ENCODE results near the gene NPHP4. TPM values are rescaled to one million over a fixed set of nuclear protein-coding genes. Genes with fewer than 3 reads are reported as not detected.

NPHP4 gene
- total and polyA plus RNA-seq, 2 donors: 5.1 to 6.8 TPM

DNA sequence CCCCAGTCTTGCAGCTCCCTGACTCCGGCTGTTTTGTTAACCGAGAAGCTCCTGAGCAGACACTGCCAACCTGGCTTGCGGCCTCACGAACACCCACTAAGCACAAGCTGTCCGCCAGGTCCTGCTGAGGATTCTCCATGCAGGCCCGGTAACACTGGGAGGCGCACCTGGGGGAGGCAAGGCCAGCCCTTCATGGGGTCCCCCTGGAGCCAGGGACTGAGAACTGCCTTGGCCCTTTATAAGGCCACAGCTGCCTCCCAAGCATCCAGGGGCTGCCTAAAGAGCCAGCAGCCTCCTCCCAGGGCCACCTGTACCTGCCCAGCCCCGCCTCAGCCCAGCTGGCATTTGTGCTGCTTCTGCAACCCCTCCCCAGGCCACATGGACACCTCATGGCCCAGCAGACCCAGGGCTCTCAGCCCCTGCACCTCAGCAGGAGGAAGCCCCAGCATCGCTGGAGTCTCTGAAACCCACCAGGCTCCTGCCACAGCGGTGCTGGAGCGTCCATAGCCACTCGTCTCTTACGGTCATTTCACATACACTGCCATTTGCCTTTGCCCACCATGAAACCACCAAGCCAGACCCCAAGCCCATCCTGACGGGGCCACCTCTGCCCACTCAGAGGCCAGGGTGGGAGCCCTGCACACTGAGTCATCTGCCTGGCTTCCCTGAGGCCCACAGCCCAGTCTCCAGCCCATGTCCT is 82.5 kb downstream of the NPHP4 start:
- 96% methylated on average over 14 of the region's 14 CpGs for WGBS
- H3K4me3 ChIP-seq (ENCODE audit: low read depth, low read length): no peak overlapping the region
- no peak for DNase-seq (ENCODE audit: extremely low spot score)

GRCh38 chr1:5908461-5909375 is 83.5 kb downstream of the NPHP4 start:
- no peaks in the 10 kb centered on the region for H3K4me1 ChIP-seq (ENCODE audit: insufficient read depth)
- no peak for DNase-seq (ENCODE audit: extremely low spot score)
- H3K4me3 ChIP-seq (ENCODE audit: low read depth, low read length): no peak overlapping the region
- 96% methylated on average over 35 of the region's 35 CpGs for WGBS
- H3K27ac ChIP-seq (ENCODE audit: low read depth): no peak overlapping the region
- H3K36me3 ChIP-seq (ENCODE audit: insufficient read depth): no peaks in the 10 kb centered on the region

More for the DNA sequence above, 82.5 kb downstream of the NPHP4 start:
- Histone ChIP-seq H3K36me3 (ENCODE audit: insufficient read depth) (no peaks in the 10 kb centered on the region), H3K4me1 (ENCODE audit: insufficient read depth) (no peaks in the 10 kb centered on the region), H3K27ac (ENCODE audit: low read depth) (no peak overlapping the region)

- Histone ChIP-seq H3K36me3 (ENCODE audit: insufficient read depth) (no peaks in the 10 kb centered on the region), H3K27ac (ENCODE audit: low read depth) (no peak overlapping the region), H3K4me3 (ENCODE audit: low read depth, low read length) (no peak overlapping the region), H3K4me1 (ENCODE audit: insufficient read depth) (no peaks in the 10 kb centered on the region)
- 97% methylated on average over 8 of the region's 8 CpGs for WGBS
- DNase-seq (ENCODE audit: extremely low spot score): no peak
These were observed 84.3 kb downstream of the NPHP4 start for GRCh38 chr1:5907966-5908365.

DNA sequence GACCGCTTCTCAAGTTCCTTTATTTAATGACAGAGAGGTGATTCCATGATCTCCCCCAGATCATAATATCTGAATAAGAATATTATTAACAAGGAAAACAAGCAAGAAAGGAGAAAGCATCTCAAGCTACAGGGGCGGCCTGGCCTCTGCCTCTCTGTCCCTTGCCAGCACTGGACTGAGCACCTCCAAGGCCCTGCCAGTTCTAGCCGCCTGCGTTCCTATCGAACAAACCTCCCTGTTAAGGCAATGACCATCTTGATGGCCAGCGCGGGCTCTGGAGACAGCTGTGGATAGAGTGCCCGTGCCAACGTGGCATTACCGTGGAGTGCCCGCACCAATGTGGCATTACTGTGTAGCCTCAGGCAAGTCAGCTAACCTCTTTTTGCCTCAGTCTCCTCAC is 84.8 kb downstream of the NPHP4 start:
- Histone ChIP-seq H3K36me3 (ENCODE audit: insufficient read depth) (no peaks in the 10 kb centered on the region), H3K27ac (ENCODE audit: low read depth) (no peak overlapping the region), H3K4me3 (ENCODE audit: low read depth, low read length) (no peak overlapping the region), H3K4me1 (ENCODE audit: insufficient read depth) (no peaks in the 10 kb centered on the region)
- WGBS: 95% methylated on average over 11 of the region's 11 CpGs
- DNase-seq (ENCODE audit: extremely low spot score): no peak

GRCh38 chr1:5906966-5907365 is 85.3 kb downstream of the NPHP4 start:
- no peaks in the 10 kb centered on the region for H3K36me3 ChIP-seq (ENCODE audit: insufficient read depth)
- H3K27ac ChIP-seq (ENCODE audit: low read depth): no peak overlapping the region
- DNase-seq (ENCODE audit: extremely low spot score): no peak
- H3K4me3 ChIP-seq (ENCODE audit: low read depth, low read length): no peak overlapping the region
- WGBS: 94% methylated on average over 12 of the region's 12 CpGs
- H3K4me1 ChIP-seq (ENCODE audit: insufficient read depth): no peaks in the 10 kb centered on the region

DNA sequence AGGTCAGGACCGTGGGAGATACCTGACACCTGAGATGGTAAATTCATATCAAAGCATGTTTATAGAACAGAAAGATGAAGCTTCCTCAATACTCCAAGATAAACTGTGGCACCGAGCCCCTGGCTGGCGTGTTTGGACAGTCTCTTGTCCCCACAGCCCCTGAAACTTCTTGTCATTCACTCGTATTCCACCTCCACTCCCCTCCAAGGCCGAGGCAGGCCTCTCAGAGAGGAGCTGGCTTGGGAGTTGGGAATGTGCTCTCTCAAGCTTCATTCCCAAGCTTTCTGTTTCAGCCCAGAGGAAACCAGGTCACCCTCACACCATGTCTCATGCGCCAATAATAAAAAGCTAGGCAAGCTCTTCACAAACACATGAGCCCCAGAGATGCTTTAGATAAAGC is 86.1 kb downstream of the NPHP4 start:
- 90% methylated on average over 6 of the region's 6 CpGs for WGBS
- Histone ChIP-seq H3K36me3 (ENCODE audit: insufficient read depth) (no peaks in the 10 kb centered on the region), H3K4me1 (ENCODE audit: insufficient read depth) (no peaks in the 10 kb centered on the region), H3K4me3 (ENCODE audit: low read depth, low read length) (no peak overlapping the region), H3K27ac (ENCODE audit: low read depth) (no peak overlapping the region)
- no peak for DNase-seq (ENCODE audit: extremely low spot score)

DNA sequence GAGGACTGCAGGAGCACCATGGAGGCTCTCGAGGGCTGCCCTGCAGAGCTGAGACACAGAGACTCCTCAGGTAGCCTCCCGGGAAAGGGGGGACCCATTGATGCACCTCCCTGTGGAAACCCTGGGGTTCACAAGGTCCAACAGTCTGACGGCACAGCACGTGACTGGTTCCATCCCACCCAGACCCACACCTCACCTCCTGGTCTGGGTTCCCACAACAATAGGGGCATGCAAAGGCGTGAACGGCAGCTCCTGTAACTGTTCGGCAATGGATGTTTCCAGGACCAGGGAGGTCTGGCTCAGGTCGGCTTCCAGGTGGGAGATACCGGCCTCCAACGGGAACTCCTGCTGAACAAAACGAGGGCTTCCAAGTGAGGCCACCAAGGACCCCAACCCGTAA is 86.8 kb downstream of the NPHP4 start:
- Histone ChIP-seq H3K4me1 (ENCODE audit: insufficient read depth) (no peaks in the 10 kb centered on the region), H3K36me3 (ENCODE audit: insufficient read depth) (no peaks in the 10 kb centered on the region), H3K4me3 (ENCODE audit: low read depth, low read length) (no peak overlapping the region), H3K27ac (ENCODE audit: low read depth) (no peak overlapping the region)
- no peak for DNase-seq (ENCODE audit: extremely low spot score)
- 92% methylated on average over 12 of the region's 12 CpGs for WGBS

DNA sequence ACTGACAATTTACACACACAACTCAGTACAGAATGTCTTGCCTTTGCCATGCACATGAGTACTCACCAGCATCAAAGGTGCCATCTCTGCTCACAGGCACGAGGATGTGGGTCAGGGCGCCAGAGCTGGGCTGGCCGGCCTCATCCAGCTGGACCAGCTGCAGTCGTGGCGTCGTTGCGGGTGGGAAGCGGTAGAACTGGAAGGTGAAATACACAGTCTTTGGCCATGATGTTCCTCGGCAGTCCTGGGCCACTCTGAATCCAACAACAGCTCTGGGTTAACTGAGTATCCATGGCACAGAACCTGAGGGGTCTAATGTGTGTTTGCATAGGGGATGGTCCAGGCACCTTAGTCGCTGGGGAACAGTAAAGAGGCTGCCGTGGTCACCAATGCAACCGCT is 87.7 kb downstream of the NPHP4 start:
- 90% methylated on average over 12 of the region's 12 CpGs for WGBS
- no peak overlapping the region for H3K27ac ChIP-seq (ENCODE audit: low read depth)
- no peak overlapping the region for H3K4me3 ChIP-seq (ENCODE audit: low read depth, low read length)
- no peak for DNase-seq (ENCODE audit: extremely low spot score)
- no peaks in the 10 kb centered on the region for H3K4me1 ChIP-seq (ENCODE audit: insufficient read depth)
- H3K36me3 ChIP-seq (ENCODE audit: insufficient read depth): no peaks in the 10 kb centered on the region

- DNase-seq (ENCODE audit: extremely low spot score): no peak
These were observed 88.5 kb downstream of the NPHP4 start for GRCh38 chr1:5903680-5904079.

DNA sequence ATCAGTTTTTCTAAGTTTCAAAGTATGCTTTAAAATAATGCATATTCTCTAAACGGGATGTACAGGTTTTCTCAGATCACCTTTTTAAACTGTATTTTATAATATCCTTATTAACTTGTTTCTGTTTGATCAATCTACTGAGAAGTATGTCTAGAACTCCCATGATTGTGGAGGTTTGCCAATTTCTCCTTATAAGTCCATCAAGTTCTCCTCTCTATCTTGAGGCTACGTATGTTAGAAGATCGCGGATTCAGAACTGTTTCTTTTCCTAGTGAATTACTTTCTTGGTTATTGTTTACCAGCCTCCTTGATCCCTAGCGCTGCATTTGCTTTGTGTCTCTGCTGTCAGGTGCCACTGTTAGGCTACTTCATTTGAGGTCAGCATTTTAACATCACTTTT is 89.2 kb downstream of the NPHP4 start:
- 93% methylated on average over 5 of the region's 5 CpGs for WGBS
- no peaks in the 10 kb centered on the region for H3K36me3 ChIP-seq (ENCODE audit: insufficient read depth)

More at GRCh38 chr1:5903680-5904079, 88.5 kb downstream of the NPHP4 start:
- Histone ChIP-seq H3K27ac (ENCODE audit: low read depth) (no peak overlapping the region), H3K4me3 (ENCODE audit: low read depth, low read length) (no peak overlapping the region), H3K36me3 (ENCODE audit: insufficient read depth) (no peaks in the 10 kb centered on the region), H3K4me1 (ENCODE audit: insufficient read depth) (no peaks in the 10 kb centered on the region)
- 98% methylated on average over 8 of the region's 8 CpGs for whole genome bisulfite sequencing

GRCh38 chr1:5901841-5902240 is 90.4 kb downstream of the NPHP4 start:
- no peak overlapping the region for H3K4me3 ChIP-seq (ENCODE audit: low read depth, low read length)
- no peak for DNase-seq (ENCODE audit: extremely low spot score)
- no peaks in the 10 kb centered on the region for H3K4me1 ChIP-seq (ENCODE audit: insufficient read depth)
- 74% methylated on average over 2 of the region's 2 CpGs for WGBS
- no peak overlapping the region for H3K27ac ChIP-seq (ENCODE audit: low read depth)
- no peaks in the 10 kb centered on the region for H3K36me3 ChIP-seq (ENCODE audit: insufficient read depth)

More for the DNA sequence above, 89.2 kb downstream of the NPHP4 start:
- Histone ChIP-seq H3K27ac (ENCODE audit: low read depth) (no peak overlapping the region), H3K4me3 (ENCODE audit: low read depth, low read length) (no peak overlapping the region), H3K4me1 (ENCODE audit: insufficient read depth) (no peaks in the 10 kb centered on the region)
- DNase-seq (ENCODE audit: extremely low spot score): no peak

DNA sequence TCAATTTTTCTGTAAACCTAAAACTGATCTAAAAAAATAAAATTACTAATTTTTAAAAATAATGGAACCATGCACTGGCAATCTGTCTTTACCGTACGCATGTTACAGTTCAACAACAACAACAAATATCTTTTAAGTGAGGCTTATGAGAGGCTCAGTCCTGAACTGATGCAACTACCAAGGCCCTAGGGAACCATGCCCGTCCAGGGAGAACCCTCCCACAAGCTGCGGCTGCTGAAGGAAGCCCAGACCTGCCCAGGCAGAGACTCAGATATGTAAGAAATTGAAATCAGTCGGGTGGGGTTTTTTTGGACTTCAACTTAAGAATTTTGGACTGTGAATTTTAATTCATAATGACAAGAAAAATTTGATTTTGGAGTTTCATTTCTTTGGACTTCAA is 91.1 kb downstream of the NPHP4 start:
- Histone ChIP-seq H3K36me3 (ENCODE audit: insufficient read depth) (no peaks in the 10 kb centered on the region), H3K4me1 (ENCODE audit: insufficient read depth) (no peaks in the 10 kb centered on the region), H3K27ac (ENCODE audit: low read depth) (no peak overlapping the region), H3K4me3 (ENCODE audit: low read depth, low read length) (no peak overlapping the region)
- 86% methylated on average over 5 of the region's 5 CpGs for WGBS
- DNase-seq (ENCODE audit: extremely low spot score): no peak

DNA sequence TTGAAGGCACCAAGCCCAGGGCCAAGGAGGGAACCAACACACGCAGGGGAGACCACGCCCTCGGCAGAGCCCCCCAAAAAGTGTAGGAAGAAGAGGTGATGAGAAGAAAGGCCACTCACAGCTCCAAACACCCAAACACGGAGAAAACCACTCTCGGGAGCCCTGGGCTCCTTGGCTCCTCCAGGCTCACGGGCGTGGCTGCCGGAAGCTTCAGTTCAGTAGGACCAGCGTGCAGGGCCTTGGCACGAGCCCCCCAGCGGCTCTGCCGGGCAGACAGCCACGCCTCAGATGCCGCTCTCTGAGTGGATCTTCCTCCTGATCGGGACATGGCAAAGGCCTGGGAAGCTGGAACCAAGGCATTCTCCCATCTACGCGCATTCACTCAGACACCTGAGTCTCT is 94.0 kb downstream of the NPHP4 start:
- 94% methylated on average over 17 of the region's 17 CpGs for WGBS
- Histone ChIP-seq H3K27ac (ENCODE audit: low read depth) (no peak overlapping the region), H3K4me1 (ENCODE audit: insufficient read depth) (no peaks in the 10 kb centered on the region), H3K4me3 (ENCODE audit: low read depth, low read length) (no peak overlapping the region), H3K36me3 (ENCODE audit: insufficient read depth) (no peaks in the 10 kb centered on the region)
- DNase-seq (ENCODE audit: extremely low spot score): no peak

Measured in urinary bladder (tissue), 4 donors.